GM19238 (cell line): ENCODE measurements around the gene HPS5.

Source experiments
- DNase-seq: peaks from one replicate; pipeline ENCODE4 v3.0.0; 2011; ENCODE audit warnings: low spot score; ENCODE audit not compliant: insufficient read length

Gene HPS5

GRCh38 chr11:18235394-18236334, 86.3 kb downstream of the HPS5 start:
- no peak for DNase-seq

- DNase-seq: no peak
Measured at GRCh38 chr11:18233912-18234311, 88.0 kb downstream of the HPS5 start.

- DNase-seq: no peak
Measured at GRCh38 chr11:18230859-18231258, 91.1 kb downstream of the HPS5 start.

- peak; percentile 41 for DNase-seq
Measured at GRCh38 chr11:18229501-18229900, 92.4 kb downstream of the HPS5 start.
